ENCODE data around the gene AMN.

DNA sequence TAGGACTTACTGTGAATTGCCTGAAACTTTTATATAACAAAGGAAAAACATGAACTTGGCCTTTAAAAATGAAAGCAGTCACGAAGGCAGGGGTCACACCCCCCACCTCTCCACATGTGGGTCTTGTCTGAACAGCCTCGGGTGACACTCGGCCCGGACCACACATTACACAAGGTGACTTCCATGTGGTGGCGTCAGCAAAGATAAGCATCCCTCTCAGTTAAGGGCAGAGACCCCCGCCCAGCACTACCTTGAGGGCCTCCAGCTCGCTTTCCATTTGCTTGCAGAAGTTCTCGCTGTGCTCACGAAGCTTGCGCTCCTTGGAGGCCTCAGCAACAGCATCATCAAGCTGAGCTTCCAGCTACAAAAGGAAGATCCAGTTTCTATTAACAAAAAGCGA, 47.4 kb downstream of the AMN start:
- TF ChIP-seq, protein P1, sequence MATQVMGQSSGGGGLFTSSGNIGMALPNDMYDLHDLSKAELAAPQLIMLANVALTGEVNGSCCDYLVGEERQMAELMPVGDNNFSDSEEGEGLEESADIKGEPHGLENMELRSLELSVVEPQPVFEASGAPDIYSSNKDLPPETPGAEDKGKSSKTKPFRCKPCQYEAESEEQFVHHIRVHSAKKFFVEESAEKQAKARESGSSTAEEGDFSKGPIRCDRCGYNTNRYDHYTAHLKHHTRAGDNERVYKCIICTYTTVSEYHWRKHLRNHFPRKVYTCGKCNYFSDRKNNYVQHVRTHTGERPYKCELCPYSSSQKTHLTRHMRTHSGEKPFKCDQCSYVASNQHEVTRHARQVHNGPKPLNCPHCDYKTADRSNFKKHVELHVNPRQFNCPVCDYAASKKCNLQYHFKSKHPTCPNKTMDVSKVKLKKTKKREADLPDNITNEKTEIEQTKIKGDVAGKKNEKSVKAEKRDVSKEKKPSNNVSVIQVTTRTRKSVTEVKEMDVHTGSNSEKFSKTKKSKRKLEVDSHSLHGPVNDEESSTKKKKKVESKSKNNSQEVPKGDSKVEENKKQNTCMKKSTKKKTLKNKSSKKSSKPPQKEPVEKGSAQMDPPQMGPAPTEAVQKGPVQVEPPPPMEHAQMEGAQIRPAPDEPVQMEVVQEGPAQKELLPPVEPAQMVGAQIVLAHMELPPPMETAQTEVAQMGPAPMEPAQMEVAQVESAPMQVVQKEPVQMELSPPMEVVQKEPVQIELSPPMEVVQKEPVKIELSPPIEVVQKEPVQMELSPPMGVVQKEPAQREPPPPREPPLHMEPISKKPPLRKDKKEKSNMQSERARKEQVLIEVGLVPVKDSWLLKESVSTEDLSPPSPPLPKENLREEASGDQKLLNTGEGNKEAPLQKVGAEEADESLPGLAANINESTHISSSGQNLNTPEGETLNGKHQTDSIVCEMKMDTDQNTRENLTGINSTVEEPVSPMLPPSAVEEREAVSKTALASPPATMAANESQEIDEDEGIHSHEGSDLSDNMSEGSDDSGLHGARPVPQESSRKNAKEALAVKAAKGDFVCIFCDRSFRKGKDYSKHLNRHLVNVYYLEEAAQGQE (IDR thresholded peaks at IDR 0.05; ENCODE audit: unreplicated experiment): no peak
- TF ChIP-seq, protein P2, sequence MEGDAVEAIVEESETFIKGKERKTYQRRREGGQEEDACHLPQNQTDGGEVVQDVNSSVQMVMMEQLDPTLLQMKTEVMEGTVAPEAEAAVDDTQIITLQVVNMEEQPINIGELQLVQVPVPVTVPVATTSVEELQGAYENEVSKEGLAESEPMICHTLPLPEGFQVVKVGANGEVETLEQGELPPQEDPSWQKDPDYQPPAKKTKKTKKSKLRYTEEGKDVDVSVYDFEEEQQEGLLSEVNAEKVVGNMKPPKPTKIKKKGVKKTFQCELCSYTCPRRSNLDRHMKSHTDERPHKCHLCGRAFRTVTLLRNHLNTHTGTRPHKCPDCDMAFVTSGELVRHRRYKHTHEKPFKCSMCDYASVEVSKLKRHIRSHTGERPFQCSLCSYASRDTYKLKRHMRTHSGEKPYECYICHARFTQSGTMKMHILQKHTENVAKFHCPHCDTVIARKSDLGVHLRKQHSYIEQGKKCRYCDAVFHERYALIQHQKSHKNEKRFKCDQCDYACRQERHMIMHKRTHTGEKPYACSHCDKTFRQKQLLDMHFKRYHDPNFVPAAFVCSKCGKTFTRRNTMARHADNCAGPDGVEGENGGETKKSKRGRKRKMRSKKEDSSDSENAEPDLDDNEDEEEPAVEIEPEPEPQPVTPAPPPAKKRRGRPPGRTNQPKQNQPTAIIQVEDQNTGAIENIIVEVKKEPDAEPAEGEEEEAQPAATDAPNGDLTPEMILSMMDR (conservative IDR thresholded peaks at IDR 0.05; ENCODE audit: low read depth in 2 of 2): no peak
- TF ChIP-seq CREB1 (CRISPR knock-in tag; IDR thresholded peaks at IDR 0.05; ENCODE audit: low read depth): no peak
- TF ChIP-seq POLR2AphosphoS5 (IDR thresholded peaks at IDR 0.05; ENCODE audit: low read depth): no peak
- TF ChIP-seq, protein P3, sequence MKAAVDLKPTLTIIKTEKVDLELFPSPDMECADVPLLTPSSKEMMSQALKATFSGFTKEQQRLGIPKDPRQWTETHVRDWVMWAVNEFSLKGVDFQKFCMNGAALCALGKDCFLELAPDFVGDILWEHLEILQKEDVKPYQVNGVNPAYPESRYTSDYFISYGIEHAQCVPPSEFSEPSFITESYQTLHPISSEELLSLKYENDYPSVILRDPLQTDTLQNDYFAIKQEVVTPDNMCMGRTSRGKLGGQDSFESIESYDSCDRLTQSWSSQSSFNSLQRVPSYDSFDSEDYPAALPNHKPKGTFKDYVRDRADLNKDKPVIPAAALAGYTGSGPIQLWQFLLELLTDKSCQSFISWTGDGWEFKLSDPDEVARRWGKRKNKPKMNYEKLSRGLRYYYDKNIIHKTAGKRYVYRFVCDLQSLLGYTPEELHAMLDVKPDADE (IDR thresholded peaks at IDR 0.05): no peak
- TF ChIP-seq STAT1 (IDR thresholded peaks at IDR 0.05; ENCODE audit: unreplicated experiment): no peak
- TF ChIP-seq EZH2 (IDR thresholded peaks at IDR 0.05; ENCODE audit: low read depth, unreplicated experiment): no peak
- TF ChIP-seq JUNB (IDR thresholded peaks at IDR 0.05; ENCODE audit: unreplicated experiment): no peak
- no peak for TF ChIP-seq EZH2phosphoT487 (IDR thresholded peaks at IDR 0.05; ENCODE audit: unreplicated experiment)
- TF ChIP-seq NANOG (IDR thresholded peaks at IDR 0.05; ENCODE audit: borderline replicate concordance): no peak
- TF ChIP-seq ZNF114 (CRISPR knock-in tag; IDR thresholded peaks at IDR 0.05): no peak
- TF ChIP-seq ZNF331 (CRISPR knock-in tag; IDR thresholded peaks at IDR 0.05; ENCODE audit: low read depth): no peak
- TF ChIP-seq, protein P4, sequence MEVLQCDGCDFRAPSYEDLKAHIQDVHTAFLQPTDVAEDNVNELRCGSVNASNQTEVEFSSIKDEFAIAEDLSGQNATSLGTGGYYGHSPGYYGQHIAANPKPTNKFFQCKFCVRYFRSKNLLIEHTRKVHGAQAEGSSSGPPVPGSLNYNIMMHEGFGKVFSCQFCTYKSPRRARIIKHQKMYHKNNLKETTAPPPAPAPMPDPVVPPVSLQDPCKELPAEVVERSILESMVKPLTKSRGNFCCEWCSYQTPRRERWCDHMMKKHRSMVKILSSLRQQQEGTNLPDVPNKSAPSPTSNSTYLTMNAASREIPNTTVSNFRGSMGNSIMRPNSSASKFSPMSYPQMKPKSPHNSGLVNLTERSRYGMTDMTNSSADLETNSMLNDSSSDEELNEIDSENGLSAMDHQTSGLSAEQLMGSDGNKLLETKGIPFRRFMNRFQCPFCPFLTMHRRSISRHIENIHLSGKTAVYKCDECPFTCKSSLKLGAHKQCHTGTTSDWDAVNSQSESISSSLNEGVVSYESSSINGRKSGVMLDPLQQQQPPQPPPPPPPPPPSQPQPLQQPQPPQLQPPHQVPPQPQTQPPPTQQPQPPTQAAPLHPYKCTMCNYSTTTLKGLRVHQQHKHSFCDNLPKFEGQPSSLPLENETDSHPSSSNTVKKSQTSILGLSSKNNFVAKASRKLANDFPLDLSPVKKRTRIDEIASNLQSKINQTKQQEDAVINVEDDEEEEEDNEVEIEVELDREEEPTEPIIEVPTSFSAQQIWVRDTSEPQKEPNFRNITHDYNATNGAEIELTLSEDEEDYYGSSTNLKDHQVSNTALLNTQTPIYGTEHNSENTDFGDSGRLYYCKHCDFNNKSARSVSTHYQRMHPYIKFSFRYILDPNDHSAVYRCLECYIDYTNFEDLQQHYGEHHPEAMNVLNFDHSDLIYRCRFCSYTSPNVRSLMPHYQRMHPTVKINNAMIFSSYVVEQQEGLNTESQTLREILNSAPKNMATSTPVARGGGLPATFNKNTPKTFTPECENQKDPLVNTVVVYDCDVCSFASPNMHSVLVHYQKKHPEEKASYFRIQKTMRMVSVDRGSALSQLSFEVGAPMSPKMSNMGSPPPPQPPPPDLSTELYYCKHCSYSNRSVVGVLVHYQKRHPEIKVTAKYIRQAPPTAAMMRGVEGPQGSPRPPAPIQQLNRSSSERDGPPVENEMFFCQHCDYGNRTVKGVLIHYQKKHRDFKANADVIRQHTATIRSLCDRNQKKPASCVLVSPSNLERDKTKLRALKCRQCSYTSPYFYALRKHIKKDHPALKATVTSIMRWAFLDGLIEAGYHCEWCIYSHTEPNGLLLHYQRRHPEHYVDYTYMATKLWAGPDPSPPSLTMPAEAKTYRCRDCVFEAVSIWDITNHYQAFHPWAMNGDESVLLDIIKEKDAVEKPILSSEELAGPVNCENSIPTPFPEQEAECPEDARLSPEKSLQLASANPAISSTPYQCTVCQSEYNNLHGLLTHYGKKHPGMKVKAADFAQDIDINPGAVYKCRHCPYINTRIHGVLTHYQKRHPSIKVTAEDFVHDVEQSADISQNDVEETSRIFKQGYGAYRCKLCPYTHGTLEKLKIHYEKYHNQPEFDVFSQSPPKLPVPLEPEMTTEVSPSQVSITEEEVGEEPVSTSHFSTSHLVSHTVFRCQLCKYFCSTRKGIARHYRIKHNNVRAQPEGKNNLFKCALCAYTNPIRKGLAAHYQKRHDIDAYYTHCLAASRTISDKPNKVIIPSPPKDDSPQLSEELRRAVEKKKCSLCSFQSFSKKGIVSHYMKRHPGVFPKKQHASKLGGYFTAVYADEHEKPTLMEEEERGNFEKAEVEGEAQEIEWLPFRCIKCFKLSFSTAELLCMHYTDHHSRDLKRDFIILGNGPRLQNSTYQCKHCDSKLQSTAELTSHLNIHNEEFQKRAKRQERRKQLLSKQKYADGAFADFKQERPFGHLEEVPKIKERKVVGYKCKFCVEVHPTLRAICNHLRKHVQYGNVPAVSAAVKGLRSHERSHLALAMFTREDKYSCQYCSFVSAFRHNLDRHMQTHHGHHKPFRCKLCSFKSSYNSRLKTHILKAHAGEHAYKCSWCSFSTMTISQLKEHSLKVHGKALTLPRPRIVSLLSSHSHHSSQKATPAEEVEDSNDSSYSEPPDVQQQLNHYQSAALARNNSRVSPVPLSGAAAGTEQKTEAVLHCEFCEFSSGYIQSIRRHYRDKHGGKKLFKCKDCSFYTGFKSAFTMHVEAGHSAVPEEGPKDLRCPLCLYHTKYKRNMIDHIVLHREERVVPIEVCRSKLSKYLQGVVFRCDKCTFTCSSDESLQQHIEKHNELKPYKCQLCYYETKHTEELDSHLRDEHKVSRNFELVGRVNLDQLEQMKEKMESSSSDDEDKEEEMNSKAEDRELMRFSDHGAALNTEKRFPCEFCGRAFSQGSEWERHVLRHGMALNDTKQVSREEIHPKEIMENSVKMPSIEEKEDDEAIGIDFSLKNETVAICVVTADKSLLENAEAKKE (CRISPR knock-in tag; IDR thresholded peaks at IDR 0.05): no peak

Measured in GM23338 (cell line).